WTC11 (cell line): ENCODE measurements around the gene SDK2. TPM values are rescaled to one million over a fixed set of nuclear protein-coding genes. Genes with fewer than 3 reads are reported as not detected.

Experiments used
- ATAC-seq: fragments of 200-7000 bp; cut with Tn5 transposase; 2 replicates; pipeline ENCODE4 v1.10.0; 2021; ENCODE audit warnings: mild to moderate bottlenecking, moderate library complexity
- CTCF ChIA-PET: fragments of 300-600 bp; sonication (Branson Sonifier 250); formaldehyde crosslinking; loops from one replicate; lab custom pipeline; 2021; ENCODE audit warnings: antibody characterized with exemption; lab: Charles Lee
- POLR2A ChIA-PET: fragments of 350-600 bp; sonication (Branson Sonifier 250); formaldehyde crosslinking; loops from one replicate; lab custom pipeline; 2021; ENCODE audit warnings: antibody characterized with exemption; lab: Charles Lee
- DNase-seq: peaks from one replicate; pipeline ENCODE4 v3.0.0; 2021; ENCODE audit warnings: low spot score
- H3K27ac Mint-ChIP-seq: 2 replicates; pipeline ENCODE4 v1.8.0; 2021; ENCODE audit warnings: mixed read lengths
- H3K27me3 Mint-ChIP-seq: 2 replicates; pipeline ENCODE4 v1.8.0; 2021; ENCODE audit warnings: low read depth, mild to moderate bottlenecking, moderate library complexity, mixed read lengths
- H3K36me3 Mint-ChIP-seq: 2 replicates; pipeline ENCODE4 v1.8.0; 2021; ENCODE audit warnings: mixed read lengths
- H3K4me1 Mint-ChIP-seq: 2 replicates; pipeline ENCODE4 v1.8.0; 2022; ENCODE audit warnings: mixed read lengths
- H3K4me3 Mint-ChIP-seq: 2 replicates; pipeline ENCODE4 v1.8.0; 2021; ENCODE audit warnings: mild to moderate bottlenecking, moderate library complexity, mixed read lengths
- H3K9me3 Mint-ChIP-seq: 2 replicates; pipeline ENCODE4 v1.8.0; 2021; ENCODE audit warnings: mixed read lengths
- CREB1 ChIP-seq: sonication (generic); formaldehyde crosslinking; IDR thresholded peaks from 2 replicates; pipeline ENCODE4 v1.8.0; 2023; ENCODE audit warnings: mild to moderate bottlenecking, missing genetic modification reagents
- GRHL2 ChIP-seq: fragments of 250-450 bp; sonication (Bioruptor Pico); IDR thresholded peaks from 2 replicates; pipeline ENCODE4 v1.8.0; 2022; ENCODE audit warnings: mild to moderate bottlenecking, moderate library complexity; ENCODE audit not compliant: insufficient replicate concordance, severe bottlenecking
- HMGA2 ChIP-seq: fragments of 250-450 bp; sonication (Bioruptor Pico); IDR thresholded peaks from 2 replicates; pipeline ENCODE4 v1.4.0; 2021; ENCODE audit warnings: mild to moderate bottlenecking, moderate library complexity
- IRF2 ChIP-seq: sonication (generic); formaldehyde crosslinking; IDR thresholded peaks from 2 replicates; pipeline ENCODE4 v1.8.0; 2022; ENCODE audit warnings: low read depth, missing genetic modification reagents, borderline replicate concordance
- JUN ChIP-seq: sonication (generic); formaldehyde crosslinking; IDR thresholded peaks from 2 replicates; pipeline ENCODE4 v1.8.0; 2023; ENCODE audit warnings: mild to moderate bottlenecking, missing genetic modification reagents
- MXD4 ChIP-seq: fragments of 250-450 bp; sonication (Bioruptor Pico); IDR thresholded peaks from 2 replicates; pipeline ENCODE4 v1.8.0; 2021; ENCODE audit warnings: mild to moderate bottlenecking, moderate library complexity, borderline replicate concordance
- MYBL2 ChIP-seq: sonication (generic); formaldehyde crosslinking; IDR thresholded peaks from 2 replicates; pipeline ENCODE4 v1.8.1; 2023; ENCODE audit warnings: mild to moderate bottlenecking, moderate library complexity, missing genetic modification reagents
- NR2C2 ChIP-seq: sonication (generic); formaldehyde crosslinking; IDR thresholded peaks from 2 replicates; pipeline ENCODE4 v1.8.0; 2022; ENCODE audit warnings: mild to moderate bottlenecking, missing genetic modification reagents
- NR3C1 ChIP-seq: sonication (generic); formaldehyde crosslinking; conservative IDR thresholded peaks from 2 replicates; pipeline ENCODE4 v1.8.1; 2023; ENCODE audit warnings: low read depth, mild to moderate bottlenecking, missing genetic modification reagents
- SMAD3 ChIP-seq: sonication (generic); formaldehyde crosslinking; IDR thresholded peaks from 2 replicates; pipeline ENCODE4 v1.8.0; 2022; ENCODE audit warnings: missing genetic modification reagents, mild to moderate bottlenecking, borderline replicate concordance
- ZNF416 ChIP-seq: fragments of 250-450 bp; sonication (Bioruptor Pico); IDR thresholded peaks from 2 replicates; pipeline ENCODE4 v1.9.0; 2021; ENCODE audit warnings: mild to moderate bottlenecking, inconsistent platforms
- ZNF423 ChIP-seq: fragments of 250-450 bp; sonication (Bioruptor Pico); IDR thresholded peaks from 2 replicates; pipeline ENCODE4 v2.1.2; 2022; ENCODE audit warnings: mild to moderate bottlenecking, moderate library complexity
- total RNA-seq: library from RNA; stranded (reverse); gene quantifications from 3 replicates; pipeline ENCODE4 v1.2.3, GENCODE V29; 2021
- TF ChIP-seq, protein P1 (sequence below): sonication (generic); formaldehyde crosslinking; IDR thresholded peaks from 2 replicates; pipeline ENCODE4 v1.8.0; 2022; ENCODE audit warnings: mild to moderate bottlenecking, missing genetic modification reagents
- TF ChIP-seq, protein P2 (sequence below): sonication (generic); formaldehyde crosslinking; IDR thresholded peaks from 2 replicates; pipeline ENCODE4 v1.8.1; 2023; ENCODE audit warnings: mild to moderate bottlenecking, missing genetic modification reagents
- TF ChIP-seq, protein P3 (sequence below): sonication (generic); formaldehyde crosslinking; IDR thresholded peaks from 2 replicates; pipeline ENCODE4 v1.8.0; 2022; ENCODE audit warnings: mild to moderate bottlenecking, missing genetic modification reagents
- TF ChIP-seq, protein P4 (sequence below): sonication (generic); formaldehyde crosslinking; IDR thresholded peaks from 2 replicates; pipeline ENCODE4 v1.8.0; 2022; ENCODE audit warnings: mild to moderate bottlenecking, missing genetic modification reagents
- TF ChIP-seq, protein P5 (sequence below): sonication (generic); formaldehyde crosslinking; IDR thresholded peaks from 2 replicates; pipeline ENCODE4 v1.8.1; 2023; ENCODE audit warnings: mild to moderate bottlenecking, moderate library complexity, missing genetic modification reagents
- TF ChIP-seq, protein P6 (sequence below): fragments of 200-600 bp; IDR thresholded peaks from 2 replicates; pipeline ENCODE4 v1.8.0; 2022; ENCODE audit warnings: antibody characterized with exemption
- TF ChIP-seq, protein P7 (sequence below): sonication (generic); formaldehyde crosslinking; IDR thresholded peaks from 2 replicates; pipeline ENCODE4 v1.8.0; 2023; ENCODE audit warnings: mild to moderate bottlenecking, missing genetic modification reagents

Gene SDK2
- total RNA-seq, 1 experiment from 2014 or later = 14.8 TPM

DNA sequence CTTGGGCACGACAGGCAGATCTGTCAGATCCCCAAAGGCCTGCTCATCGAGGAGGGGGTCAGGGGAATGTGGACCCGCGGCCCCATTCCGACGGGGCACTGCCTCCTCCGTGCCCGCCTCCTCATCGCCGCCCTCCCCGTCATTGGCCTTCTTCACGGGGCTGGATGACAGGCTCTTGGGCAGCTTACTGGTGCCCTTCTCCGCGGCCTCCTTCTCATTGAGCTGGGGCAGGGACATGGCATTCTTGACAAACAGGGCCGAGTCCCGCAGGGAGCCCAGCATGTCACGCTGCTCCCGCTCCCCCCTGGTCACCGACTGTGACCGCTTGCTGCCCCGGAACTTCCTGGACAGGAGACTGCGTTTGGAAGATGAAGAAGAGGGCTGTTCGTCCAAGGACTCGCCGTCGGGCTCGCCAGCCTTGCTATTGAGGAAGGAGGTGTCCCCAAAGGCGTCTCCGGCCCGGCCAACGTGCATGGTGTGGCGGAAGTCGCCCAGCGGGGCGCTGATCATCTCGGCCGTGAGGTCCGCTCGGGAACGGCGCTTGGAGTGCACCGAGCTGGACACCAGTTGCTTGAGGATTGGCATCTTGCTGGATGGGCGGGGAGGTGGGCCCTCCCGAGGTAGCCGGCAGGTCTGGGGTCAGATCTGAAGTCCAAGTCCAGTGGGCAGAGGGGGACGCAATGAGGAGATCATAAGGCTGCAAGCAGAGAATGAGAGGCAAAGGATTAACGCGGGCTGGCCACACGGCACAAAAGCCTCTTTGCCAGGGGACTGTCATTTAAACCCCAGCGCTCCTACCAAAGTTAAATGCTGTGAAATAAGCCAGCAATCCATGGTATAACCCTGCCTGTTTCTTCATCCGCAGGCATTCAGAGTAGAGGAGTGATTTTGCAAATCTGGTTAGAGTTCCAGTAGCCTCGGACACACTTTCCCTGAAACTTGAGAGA is 358.1 kb downstream of the SDK2 start (continued):
- TF ChIP-seq HMGA2 (CRISPR knock-in tag) = no peak
- no peak for TF ChIP-seq JUN (CRISPR knock-in tag)
- TF ChIP-seq MXD4 (CRISPR knock-in tag) = no peak
- TF ChIP-seq, protein P1, sequence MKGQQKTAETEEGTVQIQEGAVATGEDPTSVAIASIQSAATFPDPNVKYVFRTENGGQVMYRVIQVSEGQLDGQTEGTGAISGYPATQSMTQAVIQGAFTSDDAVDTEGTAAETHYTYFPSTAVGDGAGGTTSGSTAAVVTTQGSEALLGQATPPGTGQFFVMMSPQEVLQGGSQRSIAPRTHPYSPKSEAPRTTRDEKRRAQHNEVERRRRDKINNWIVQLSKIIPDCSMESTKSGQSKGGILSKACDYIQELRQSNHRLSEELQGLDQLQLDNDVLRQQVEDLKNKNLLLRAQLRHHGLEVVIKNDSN = no peak

DNA sequence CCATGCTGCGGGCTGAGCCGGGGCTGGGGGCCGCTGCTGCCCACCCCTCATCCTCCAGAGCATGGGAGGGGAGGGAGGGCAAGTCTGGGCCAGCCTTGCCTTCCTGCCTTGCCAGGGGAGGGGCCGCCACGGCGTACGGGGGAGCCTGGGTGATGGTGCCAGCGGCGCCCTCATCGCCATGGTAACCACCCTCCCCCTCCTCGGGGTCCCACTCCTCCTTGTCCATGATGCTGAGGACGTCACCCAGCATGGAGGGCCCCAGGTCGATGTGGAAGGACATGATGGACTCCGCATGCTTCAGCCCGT is 358.7 kb downstream of the SDK2 start:
- CTCF ChIA-PET = no interaction called here
- Mint-ChIP-seq H3K27me3 (no peaks in the 10 kb centered on the region), H3K36me3 (peaks cover 2% of the 10 kb centered on the region; the same call in 1 of the 2 replicates), H3K4me1 (peaks cover 28% of the 10 kb centered on the region), H3K9me3 (no peaks in the 10 kb centered on the region), H3K27ac (no peak overlapping the region), H3K4me3 (no peak overlapping the region)
- POLR2A ChIA-PET = no interaction called here
- no peak for ATAC-seq
- TF ChIP-seq, protein P2, sequence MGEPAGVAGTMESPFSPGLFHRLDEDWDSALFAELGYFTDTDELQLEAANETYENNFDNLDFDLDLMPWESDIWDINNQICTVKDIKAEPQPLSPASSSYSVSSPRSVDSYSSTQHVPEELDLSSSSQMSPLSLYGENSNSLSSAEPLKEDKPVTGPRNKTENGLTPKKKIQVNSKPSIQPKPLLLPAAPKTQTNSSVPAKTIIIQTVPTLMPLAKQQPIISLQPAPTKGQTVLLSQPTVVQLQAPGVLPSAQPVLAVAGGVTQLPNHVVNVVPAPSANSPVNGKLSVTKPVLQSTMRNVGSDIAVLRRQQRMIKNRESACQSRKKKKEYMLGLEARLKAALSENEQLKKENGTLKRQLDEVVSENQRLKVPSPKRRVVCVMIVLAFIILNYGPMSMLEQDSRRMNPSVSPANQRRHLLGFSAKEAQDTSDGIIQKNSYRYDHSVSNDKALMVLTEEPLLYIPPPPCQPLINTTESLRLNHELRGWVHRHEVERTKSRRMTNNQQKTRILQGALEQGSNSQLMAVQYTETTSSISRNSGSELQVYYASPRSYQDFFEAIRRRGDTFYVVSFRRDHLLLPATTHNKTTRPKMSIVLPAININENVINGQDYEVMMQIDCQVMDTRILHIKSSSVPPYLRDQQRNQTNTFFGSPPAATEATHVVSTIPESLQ = no peak
- TF ChIP-seq, protein P3, sequence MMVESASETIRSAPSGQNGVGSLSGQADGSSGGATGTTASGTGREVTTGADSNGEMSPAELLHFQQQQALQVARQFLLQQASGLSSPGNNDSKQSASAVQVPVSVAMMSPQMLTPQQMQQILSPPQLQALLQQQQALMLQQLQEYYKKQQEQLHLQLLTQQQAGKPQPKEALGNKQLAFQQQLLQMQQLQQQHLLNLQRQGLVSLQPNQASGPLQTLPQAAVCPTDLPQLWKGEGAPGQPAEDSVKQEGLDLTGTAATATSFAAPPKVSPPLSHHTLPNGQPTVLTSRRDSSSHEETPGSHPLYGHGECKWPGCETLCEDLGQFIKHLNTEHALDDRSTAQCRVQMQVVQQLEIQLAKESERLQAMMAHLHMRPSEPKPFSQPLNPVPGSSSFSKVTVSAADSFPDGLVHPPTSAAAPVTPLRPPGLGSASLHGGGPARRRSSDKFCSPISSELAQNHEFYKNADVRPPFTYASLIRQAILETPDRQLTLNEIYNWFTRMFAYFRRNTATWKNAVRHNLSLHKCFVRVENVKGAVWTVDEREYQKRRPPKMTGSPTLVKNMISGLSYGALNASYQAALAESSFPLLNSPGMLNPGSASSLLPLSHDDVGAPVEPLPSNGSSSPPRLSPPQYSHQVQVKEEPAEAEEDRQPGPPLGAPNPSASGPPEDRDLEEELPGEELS (CRISPR knock-in tag) = no peak
- no peak for TF ChIP-seq SMAD3 (CRISPR knock-in tag)
- TF ChIP-seq JUN (CRISPR knock-in tag) = no peak
- TF ChIP-seq, protein P4, sequence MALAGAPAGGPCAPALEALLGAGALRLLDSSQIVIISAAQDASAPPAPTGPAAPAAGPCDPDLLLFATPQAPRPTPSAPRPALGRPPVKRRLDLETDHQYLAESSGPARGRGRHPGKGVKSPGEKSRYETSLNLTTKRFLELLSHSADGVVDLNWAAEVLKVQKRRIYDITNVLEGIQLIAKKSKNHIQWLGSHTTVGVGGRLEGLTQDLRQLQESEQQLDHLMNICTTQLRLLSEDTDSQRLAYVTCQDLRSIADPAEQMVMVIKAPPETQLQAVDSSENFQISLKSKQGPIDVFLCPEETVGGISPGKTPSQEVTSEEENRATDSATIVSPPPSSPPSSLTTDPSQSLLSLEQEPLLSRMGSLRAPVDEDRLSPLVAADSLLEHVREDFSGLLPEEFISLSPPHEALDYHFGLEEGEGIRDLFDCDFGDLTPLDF = no peak
- TF ChIP-seq ZNF423 (CRISPR knock-in tag) = no peak
- TF ChIP-seq, protein P5, sequence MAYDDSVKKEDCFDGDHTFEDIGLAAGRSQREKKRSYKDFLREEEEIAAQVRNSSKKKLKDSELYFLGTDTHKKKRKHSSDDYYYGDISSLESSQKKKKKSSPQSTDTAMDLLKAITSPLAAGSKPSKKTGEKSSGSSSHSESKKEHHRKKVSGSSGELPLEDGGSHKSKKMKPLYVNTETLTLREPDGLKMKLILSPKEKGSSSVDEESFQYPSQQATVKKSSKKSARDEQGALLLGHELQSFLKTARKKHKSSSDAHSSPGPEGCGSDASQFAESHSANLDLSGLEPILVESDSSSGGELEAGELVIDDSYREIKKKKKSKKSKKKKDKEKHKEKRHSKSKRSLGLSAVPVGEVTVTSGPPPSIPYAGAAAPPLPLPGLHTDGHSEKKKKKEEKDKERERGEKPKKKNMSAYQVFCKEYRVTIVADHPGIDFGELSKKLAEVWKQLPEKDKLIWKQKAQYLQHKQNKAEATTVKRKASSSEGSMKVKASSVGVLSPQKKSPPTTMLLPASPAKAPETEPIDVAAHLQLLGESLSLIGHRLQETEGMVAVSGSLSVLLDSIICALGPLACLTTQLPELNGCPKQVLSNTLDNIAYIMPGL (CRISPR knock-in tag) = no peak
- TF ChIP-seq ZNF416 (CRISPR knock-in tag) = no peak
- TF ChIP-seq MYBL2 (CRISPR knock-in tag) = no peak
- TF ChIP-seq, protein P6, sequence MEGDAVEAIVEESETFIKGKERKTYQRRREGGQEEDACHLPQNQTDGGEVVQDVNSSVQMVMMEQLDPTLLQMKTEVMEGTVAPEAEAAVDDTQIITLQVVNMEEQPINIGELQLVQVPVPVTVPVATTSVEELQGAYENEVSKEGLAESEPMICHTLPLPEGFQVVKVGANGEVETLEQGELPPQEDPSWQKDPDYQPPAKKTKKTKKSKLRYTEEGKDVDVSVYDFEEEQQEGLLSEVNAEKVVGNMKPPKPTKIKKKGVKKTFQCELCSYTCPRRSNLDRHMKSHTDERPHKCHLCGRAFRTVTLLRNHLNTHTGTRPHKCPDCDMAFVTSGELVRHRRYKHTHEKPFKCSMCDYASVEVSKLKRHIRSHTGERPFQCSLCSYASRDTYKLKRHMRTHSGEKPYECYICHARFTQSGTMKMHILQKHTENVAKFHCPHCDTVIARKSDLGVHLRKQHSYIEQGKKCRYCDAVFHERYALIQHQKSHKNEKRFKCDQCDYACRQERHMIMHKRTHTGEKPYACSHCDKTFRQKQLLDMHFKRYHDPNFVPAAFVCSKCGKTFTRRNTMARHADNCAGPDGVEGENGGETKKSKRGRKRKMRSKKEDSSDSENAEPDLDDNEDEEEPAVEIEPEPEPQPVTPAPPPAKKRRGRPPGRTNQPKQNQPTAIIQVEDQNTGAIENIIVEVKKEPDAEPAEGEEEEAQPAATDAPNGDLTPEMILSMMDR = no peak
- no peak for TF ChIP-seq CREB1 (CRISPR knock-in tag)
- TF ChIP-seq, protein P7, sequence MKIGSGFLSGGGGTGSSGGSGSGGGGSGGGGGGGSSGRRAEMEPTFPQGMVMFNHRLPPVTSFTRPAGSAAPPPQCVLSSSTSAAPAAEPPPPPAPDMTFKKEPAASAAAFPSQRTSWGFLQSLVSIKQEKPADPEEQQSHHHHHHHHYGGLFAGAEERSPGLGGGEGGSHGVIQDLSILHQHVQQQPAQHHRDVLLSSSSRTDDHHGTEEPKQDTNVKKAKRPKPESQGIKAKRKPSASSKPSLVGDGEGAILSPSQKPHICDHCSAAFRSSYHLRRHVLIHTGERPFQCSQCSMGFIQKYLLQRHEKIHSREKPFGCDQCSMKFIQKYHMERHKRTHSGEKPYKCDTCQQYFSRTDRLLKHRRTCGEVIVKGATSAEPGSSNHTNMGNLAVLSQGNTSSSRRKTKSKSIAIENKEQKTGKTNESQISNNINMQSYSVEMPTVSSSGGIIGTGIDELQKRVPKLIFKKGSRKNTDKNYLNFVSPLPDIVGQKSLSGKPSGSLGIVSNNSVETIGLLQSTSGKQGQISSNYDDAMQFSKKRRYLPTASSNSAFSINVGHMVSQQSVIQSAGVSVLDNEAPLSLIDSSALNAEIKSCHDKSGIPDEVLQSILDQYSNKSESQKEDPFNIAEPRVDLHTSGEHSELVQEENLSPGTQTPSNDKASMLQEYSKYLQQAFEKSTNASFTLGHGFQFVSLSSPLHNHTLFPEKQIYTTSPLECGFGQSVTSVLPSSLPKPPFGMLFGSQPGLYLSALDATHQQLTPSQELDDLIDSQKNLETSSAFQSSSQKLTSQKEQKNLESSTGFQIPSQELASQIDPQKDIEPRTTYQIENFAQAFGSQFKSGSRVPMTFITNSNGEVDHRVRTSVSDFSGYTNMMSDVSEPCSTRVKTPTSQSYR (CRISPR knock-in tag) = no peak
- TF ChIP-seq GRHL2 (CRISPR knock-in tag) = no peak
- no peak for TF ChIP-seq NR3C1 (CRISPR knock-in tag)
- TF ChIP-seq NR2C2 = no peak
- no peak for TF ChIP-seq IRF2 (CRISPR knock-in tag)
- no peak for DNase-seq
